Stomach (tissue), 9 donors: ENCODE measurements around the gene EXOC4. TPM values are rescaled to one million over a fixed set of nuclear protein-coding genes. Genes with fewer than 3 reads are reported as not detected.

Source experiments
- DNase-seq, 2 donors: peaks; one replicate each; pipeline versions ENCODE4 v3.0.0 to v3.0.0-alpha.2; 2013 to 2019
- H3K27ac ChIP-seq, 5 donors: fragments of 200-600 bp in 4 of 5; sonication (generic) in 4 of 5; one replicate each; pipeline ENCODE4 v1.5.1; 2013 to 2019; ENCODE audit warnings: mild to moderate bottlenecking in 1 of 5, moderate library complexity in 1 of 5
- H3K27me3 ChIP-seq, 3 donors: fragments of 200-600 bp; sonication (generic); one replicate each; pipeline ENCODE4 v1.5.1; 2017 to 2019; ENCODE audit warnings: mixed run types in 1 of 3
- H3K36me3 ChIP-seq, 4 donors: fragments of 200-600 bp; sonication (generic); 1 replicate in 3 of 4; 2 replicates in 1 of 4; pipeline ENCODE4 v1.5.1; 2016 to 2019
- H3K4me1 ChIP-seq, 4 donors: fragments of 200-600 bp; sonication (generic); one replicate each; pipeline ENCODE4 v1.5.1; 2016 to 2019
- H3K4me3 ChIP-seq, 4 donors: fragments of 200-600 bp; sonication (generic) in 3 of 4; one replicate each; pipeline ENCODE4 v1.5.1; 2016 to 2019; ENCODE audit warnings: mild to moderate bottlenecking in 1 of 4
- H3K9me3 ChIP-seq, 4 donors: fragments of 200-600 bp; sonication (generic); one replicate each; pipeline ENCODE4 v1.5.1; 2016 to 2019
- EP300 ChIP-seq: sonication (generic); formaldehyde crosslinking; IDR thresholded peaks from one replicate; pipeline ENCODE4 v1.6.1; 2017; ENCODE audit warnings: antibody characterized with exemption
- POLR2A ChIP-seq, 4 donors: fragments of 450-650 bp; IDR thresholded peaks; one replicate each; pipeline ENCODE4 v1.6.1; 2016; ENCODE audit warnings: antibody characterized with exemption in 4 of 4, control low read depth in 2 of 4, mild to moderate bottlenecking in 1 of 4, moderate library complexity in 1 of 4
- POLR2AphosphoS5 ChIP-seq, 3 donors: sonication (generic); formaldehyde crosslinking; IDR thresholded peaks; one replicate each; pipeline ENCODE4 v1.6.1; 2016; ENCODE audit warnings: antibody characterized with exemption in 3 of 3
- WGBS, 5 donors: extraction: QIAGEN DNeasy Blood & Tissue Kit in 3 of 5; methylation state at CpG; one replicate each; pipeline versions ENCODE4 v1.1.5 to v1.1.7; 2013 to 2018; 5-methylcytosine and 5-hydroxymethylcytosine counted together
- intact Hi-C: fragments of 100-400 bp; cut with DNase I; formaldehyde crosslinking; loops from one replicate; pipeline ENCODE4 v1.15.1; 2023; ENCODE audit warnings: low total_unique reads
- polyA plus RNA-seq, 3 donors: library from polyadenylated mRNA; stranded (reverse); fragments of 200-250 nt; gene quantifications; one replicate each; pipeline ENCODE4 v1.2.3, GENCODE V29; 2013
- total RNA-seq, 5 donors: library from RNA; depleted of rRNA; stranded (reverse); fragments of >200 nt; gene quantifications; one replicate each; pipeline versions ENCODE4 v1.1.0 to v1.2.3, GENCODE V29; 2014 to 2016
- TF ChIP-seq, protein P1 (sequence below), 7 experiments: fragments of 450-650 bp in 4 of 7; fragments of 200-600 bp in 3 of 7; sonication (generic) in 3 of 7; IDR thresholded peaks; one replicate each; pipeline ENCODE4 v1.5.1; 2016 to 2019; ENCODE audit warnings: antibody characterized with exemption in 7 of 7, control low read depth in 2 of 7, mild to moderate bottlenecking in 1 of 7
- donor health status: healthy with polysubstance abuse.
- donor health status: Bipolar disorder and iron deficiency.
- donor health status: healthy.

EXOC4 gene
- total and polyA plus RNA-seq, 8 donors = 14.1 to 339 (median 61.1) TPM

DNA sequence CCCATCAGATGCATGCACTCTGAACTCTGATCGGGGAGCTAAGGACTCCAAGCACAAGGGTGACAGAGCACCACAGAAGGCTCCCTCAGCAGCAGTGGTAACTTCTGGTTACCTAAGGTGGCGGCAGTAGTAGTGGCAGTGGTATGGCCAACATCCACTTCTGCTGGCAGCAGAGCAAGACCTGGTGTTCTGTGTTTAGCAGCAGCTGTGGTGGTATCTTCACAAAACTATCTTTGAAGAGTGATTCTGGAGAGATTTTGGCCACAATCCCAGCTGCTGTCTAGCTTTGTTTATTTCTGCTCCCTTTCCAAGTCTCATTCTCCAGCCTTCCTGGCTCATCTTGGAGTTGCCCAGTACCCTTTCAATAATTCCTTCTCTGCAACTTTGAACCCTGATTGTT lies 771.9 kb downstream of the EXOC4 start:
- TF ChIP-seq POLR2A (IDR thresholded peaks at IDR 0.05) (no peak), POLR2AphosphoS5 (IDR thresholded peaks at IDR 0.05) (no peak), EP300 (no peak)
- TF ChIP-seq, protein P1, sequence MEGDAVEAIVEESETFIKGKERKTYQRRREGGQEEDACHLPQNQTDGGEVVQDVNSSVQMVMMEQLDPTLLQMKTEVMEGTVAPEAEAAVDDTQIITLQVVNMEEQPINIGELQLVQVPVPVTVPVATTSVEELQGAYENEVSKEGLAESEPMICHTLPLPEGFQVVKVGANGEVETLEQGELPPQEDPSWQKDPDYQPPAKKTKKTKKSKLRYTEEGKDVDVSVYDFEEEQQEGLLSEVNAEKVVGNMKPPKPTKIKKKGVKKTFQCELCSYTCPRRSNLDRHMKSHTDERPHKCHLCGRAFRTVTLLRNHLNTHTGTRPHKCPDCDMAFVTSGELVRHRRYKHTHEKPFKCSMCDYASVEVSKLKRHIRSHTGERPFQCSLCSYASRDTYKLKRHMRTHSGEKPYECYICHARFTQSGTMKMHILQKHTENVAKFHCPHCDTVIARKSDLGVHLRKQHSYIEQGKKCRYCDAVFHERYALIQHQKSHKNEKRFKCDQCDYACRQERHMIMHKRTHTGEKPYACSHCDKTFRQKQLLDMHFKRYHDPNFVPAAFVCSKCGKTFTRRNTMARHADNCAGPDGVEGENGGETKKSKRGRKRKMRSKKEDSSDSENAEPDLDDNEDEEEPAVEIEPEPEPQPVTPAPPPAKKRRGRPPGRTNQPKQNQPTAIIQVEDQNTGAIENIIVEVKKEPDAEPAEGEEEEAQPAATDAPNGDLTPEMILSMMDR (IDR thresholded peaks at IDR 0.05) = no peak
- Histone ChIP-seq H3K4me1 (peaks cover 0 to 28% (median 9%) of the 10 kb centered on the region in 4 donors), H3K27ac (no peak overlapping the region), H3K4me3 (no peak overlapping the region), H3K36me3 (peaks cover 0 to 7% (median 0%) of the 10 kb centered on the region in 4 donors), H3K9me3 (peaks cover 0 to 7% (median 3%) of the 10 kb centered on the region in 4 donors), H3K27me3 (no peaks in the 10 kb centered on the region)
- 64 to 92% (median 89%) methylated on average over 2 of the region's 2 CpGs for WGBS, 5 donors
- DNase-seq = peak in 1 of 2 donors; percentile 45
- intact Hi-C loops = no loop called here

DNA sequence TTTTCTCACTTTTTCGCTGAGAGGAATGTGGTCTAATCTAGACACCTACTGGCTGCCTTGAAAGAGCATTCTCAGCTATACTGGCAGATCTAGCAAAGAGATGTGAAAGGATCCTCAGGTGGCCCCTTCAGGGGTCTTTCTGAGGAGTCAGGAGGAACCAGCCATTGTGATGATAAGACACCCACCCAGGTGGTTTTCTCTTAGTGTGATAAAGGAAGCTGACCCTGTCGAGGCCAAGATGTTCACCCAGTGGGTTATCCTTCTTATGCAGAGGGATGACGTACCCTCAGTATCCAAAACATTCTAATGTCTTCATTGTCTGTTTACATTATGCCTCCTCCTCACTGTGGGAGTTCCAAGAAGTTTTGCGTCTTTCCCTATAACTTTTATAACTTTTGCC lies 776.0 kb downstream of the EXOC4 start:
- H3K4me1 ChIP-seq = peaks cover 0 to 7% (median 0%) of the 10 kb centered on the region in 4 donors
- H3K4me3 ChIP-seq = no peak overlapping the region
- 84 to 91% (median 88%) methylated on average over 4 of the region's 4 CpGs for WGBS, 5 donors
- peaks cover 0 to 7% (median 0%) of the 10 kb centered on the region in 4 donors for H3K36me3 ChIP-seq
- H3K27ac ChIP-seq = no peak overlapping the region
- TF ChIP-seq, protein P1 (IDR thresholded peaks at IDR 0.05) = no peak
- TF ChIP-seq EP300 (no peak), POLR2A (IDR thresholded peaks at IDR 0.05) (no peak), POLR2AphosphoS5 (IDR thresholded peaks at IDR 0.05) (no peak)
- no peaks in the 10 kb centered on the region for H3K27me3 ChIP-seq
- intact Hi-C loops = no loop called here
- no peak for DNase-seq
- H3K9me3 ChIP-seq = peaks cover 0 to 14% (median 8%) of the 10 kb centered on the region in 4 donors

- no peak overlapping the region for H3K27ac ChIP-seq
- H3K9me3 ChIP-seq = peaks cover 0 to 14% (median 8%) of the 10 kb centered on the region in 4 donors
- H3K4me3 ChIP-seq = no peak overlapping the region
- TF ChIP-seq POLR2AphosphoS5 (IDR thresholded peaks at IDR 0.05) (no peak), EP300 (no peak), POLR2A (IDR thresholded peaks at IDR 0.05) (no peak)
- TF ChIP-seq, protein P1 (IDR thresholded peaks at IDR 0.05) = no peak
- H3K4me1 ChIP-seq = peaks cover 0 to 3% (median 0%) of the 10 kb centered on the region in 4 donors
- H3K27me3 ChIP-seq = no peaks in the 10 kb centered on the region
- DNase-seq = no peak
- peaks cover 0 to 7% (median 0%) of the 10 kb centered on the region in 4 donors for H3K36me3 ChIP-seq
- WGBS, 5 donors = 75 to 90% (median 85%) methylated on average over 1 of the region's 1 CpG
- intact Hi-C loops = no loop called here
These were observed 776.9 kb downstream of the EXOC4 start for GRCh38 chr7:134029743-134030142.

DNA sequence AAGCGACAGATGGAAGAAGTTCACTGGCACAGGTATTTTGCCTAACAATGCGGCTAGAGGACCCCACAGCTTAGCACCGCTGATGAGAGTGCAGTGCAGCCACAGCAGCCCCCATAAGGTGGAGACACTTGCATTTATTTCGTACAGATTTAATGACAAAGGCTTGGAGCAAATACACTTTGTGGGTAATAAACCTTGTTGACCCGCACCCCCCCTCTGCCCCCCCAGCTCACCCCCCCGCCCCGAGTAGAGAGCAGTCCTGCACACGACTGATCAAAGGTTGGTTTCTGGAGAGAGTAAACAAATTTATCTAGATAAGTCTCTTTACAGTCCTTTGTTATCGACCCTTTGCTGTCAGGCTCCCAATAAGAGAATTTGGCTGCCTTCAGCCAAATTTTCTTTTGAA lies 777.6 kb downstream of the EXOC4 start:
- Histone ChIP-seq H3K4me1 (no peaks in the 10 kb centered on the region), H3K4me3 (no peak overlapping the region), H3K9me3 (peaks cover 0 to 14% (median 8%) of the 10 kb centered on the region in 4 donors), H3K36me3 (peaks cover 0 to 7% (median 0%) of the 10 kb centered on the region in 4 donors), H3K27me3 (no peaks in the 10 kb centered on the region), H3K27ac (no peak overlapping the region)
- 51 to 66% (median 52%) methylated on average over 8 to 9 of the region's 9 CpGs for WGBS, 5 donors
- intact Hi-C loops = no loop called here
- TF ChIP-seq POLR2AphosphoS5 (IDR thresholded peaks at IDR 0.05) = no peak
- no peak for TF ChIP-seq EP300
- no peak for TF ChIP-seq POLR2A (IDR thresholded peaks at IDR 0.05)
- TF ChIP-seq, protein P1 (IDR thresholded peaks at IDR 0.05) = no peak
- DNase-seq = no peak
